GM23338 (cell line): ENCODE measurements around the gene AIG1. TPM values are rescaled to one million over a fixed set of nuclear protein-coding genes. Genes with fewer than 3 reads are reported as not detected.

ENCODE experiments used
- ATAC-seq: fragments of 200-7000 bp; cut with Tn5 transposase; 3 replicates; pipeline ENCODE4 v1.9.1; 2020
- DNase-seq: peaks from one replicate; pipeline ENCODE4 v3.0.0-alpha.2; 2015; ENCODE audit warnings: low spot score
- H2AFZ ChIP-seq: fragments of 200-600 bp; sonication (generic); 2 replicates; pipeline ENCODE4 v1.8.0; 2016; ENCODE audit warnings: antibody characterized with exemption, mild to moderate bottlenecking, moderate library complexity
- H3F3A ChIP-seq: fragments of 200-600 bp; sonication (generic); replicated peaks from 2 replicates; pipeline ENCODE4 v1.8.0; 2017; ENCODE audit warnings: antibody characterized with exemption, mixed run types, low read depth
- H3K27ac ChIP-seq: fragments of 200-600 bp; sonication (generic); 2 replicates; pipeline ENCODE4 v1.6.1; 2016; ENCODE audit warnings: low read depth
- H3K27me3 ChIP-seq: fragments of 200-600 bp; sonication (generic); 2 replicates; pipeline ENCODE4 v1.8.0; 2016; ENCODE audit warnings: mild to moderate bottlenecking, mixed run types, moderate library complexity; ENCODE audit not compliant: insufficient read depth
- H3K36me3 ChIP-seq: fragments of 200-600 bp; sonication (generic); 2 replicates; pipeline ENCODE4 v1.8.0; 2016; ENCODE audit warnings: mild to moderate bottlenecking; ENCODE audit not compliant: insufficient read depth
- H3K4me1 ChIP-seq: fragments of 200-600 bp; sonication (generic); 2 replicates; pipeline ENCODE4 v1.8.0; 2016; ENCODE audit warnings: mild to moderate bottlenecking, moderate library complexity; ENCODE audit not compliant: insufficient read depth
- H3K4me2 ChIP-seq: fragments of 200-600 bp; sonication (generic); 2 replicates; pipeline ENCODE4 v1.7.1; 2017; ENCODE audit warnings: mixed run types
- H3K4me3 ChIP-seq: fragments of 200-600 bp; sonication (generic); 2 replicates; pipeline ENCODE4 v1.6.1; 2016; ENCODE audit warnings: mixed run types
- H3K79me2 ChIP-seq: fragments of 200-600 bp; sonication (generic); replicated peaks from 2 replicates; pipeline ENCODE4 v1.8.0; 2017; ENCODE audit warnings: mild to moderate bottlenecking; ENCODE audit not compliant: insufficient read depth
- H3K9me2 ChIP-seq: fragments of 200-600 bp; sonication (generic); 2 replicates; pipeline ENCODE4 v1.8.0; 2017; ENCODE audit not compliant: insufficient read depth
- H4K20me1 ChIP-seq: fragments of 200-600 bp; sonication (generic); replicated peaks from 2 replicates; pipeline ENCODE4 v1.8.0; 2017; ENCODE audit warnings: mild to moderate bottlenecking; ENCODE audit not compliant: insufficient read depth
- H3K27ac Mint-ChIP-seq: 2 replicates; pipeline ENCODE4 v1.8.0; 2020; ENCODE audit warnings: inconsistent platforms, mild to moderate bottlenecking, moderate library complexity, mixed read lengths
- H3K27me3 Mint-ChIP-seq: 3 replicates; pipeline ENCODE4 v1.8.0; 2022; ENCODE audit warnings: low read depth, mild to moderate bottlenecking, moderate library complexity, mixed read lengths, inconsistent platforms; ENCODE audit not compliant: insufficient read depth, poor library complexity
- H3K36me3 Mint-ChIP-seq: 3 replicates; pipeline ENCODE4 v1.8.0; 2021; ENCODE audit warnings: low read depth, mild to moderate bottlenecking, inconsistent platforms, moderate library complexity, mixed read lengths
- H3K4me1 Mint-ChIP-seq: 3 replicates; pipeline ENCODE4 v1.8.0; 2020; ENCODE audit warnings: mild to moderate bottlenecking, inconsistent platforms, mixed read lengths
- H3K4me3 Mint-ChIP-seq: 3 replicates; pipeline ENCODE4 v1.8.0; 2021; ENCODE audit warnings: moderate library complexity, mild to moderate bottlenecking, inconsistent platforms, mixed read lengths
- H3K9me3 Mint-ChIP-seq: 3 replicates; pipeline ENCODE4 v1.8.0; 2020; ENCODE audit warnings: moderate library complexity, mild to moderate bottlenecking, inconsistent platforms, mixed read lengths
- CREB1 ChIP-seq: fragments of 250-450 bp; sonication (Bioruptor Pico); IDR thresholded peaks from 2 replicates; pipeline ENCODE4 v1.5.0; 2020; ENCODE audit warnings: low read depth, mild to moderate bottlenecking, moderate library complexity
- CTCF ChIP-seq, 2 experiments: fragments of 200-600 bp in 1 of 2; sonication (generic) in 1 of 2; conservative IDR thresholded peaks; 2 replicates each; pipeline versions ENCODE4 v1.5.1 to v1.6.1; 2016 to 2017; ENCODE audit warnings: antibody characterized with exemption in 2 of 2, low read depth in 2 of 2, mild to moderate bottlenecking in 2 of 2, moderate library complexity in 1 of 2
- ETS1 ChIP-seq: IDR thresholded peaks from 2 replicates; pipeline ENCODE4 v1.6.1; 2016; ENCODE audit warnings: antibody characterized with exemption
- ZNF462 ChIP-seq: fragments of 250-450 bp; sonication (Bioruptor Pico); IDR thresholded peaks from 2 replicates; pipeline ENCODE4 v1.5.0; 2020; ENCODE audit warnings: mild to moderate bottlenecking, moderate library complexity
- polyA plus RNA-seq: library from polyadenylated mRNA; unstranded; fragments of >200 nt; fragmentation: Nextera tagmentation; extraction: Ambion mirVana; gene quantifications from 2 replicates; pipeline ENCODE4 v1.2.1, GENCODE V29; 2016
- total RNA-seq: library from RNA; depleted of rRNA; stranded (reverse); fragments of >200 nt; shearing (Covaris generic); gene quantifications from 2 replicates; pipeline ENCODE4 v1.2.3, GENCODE V29; 2014

AIG1 gene
- total and polyA plus RNA-seq, 2 experiments from 2014 or later: 65.2 to 88.4 TPM

GRCh38 chr6:143110572-143110971 is 49.9 kb downstream of the AIG1 start (continued):
- TF ChIP-seq CREB1 (CRISPR knock-in tag) (no peak), CTCF (conservative IDR thresholded peaks at IDR 0.05; ENCODE audit: low read depth in 2 of 2) (no peak), ETS1 (no peak)

- H3K9me2 ChIP-seq: no peaks in the 10 kb centered on the region
- H3K27me3 ChIP-seq: no peaks in the 10 kb centered on the region
- no peak overlapping the region for H2AFZ ChIP-seq
- H3K4me1 ChIP-seq: no peaks in the 10 kb centered on the region
- ATAC-seq (no peak), DNase-seq (no peak)
- H3K4me3 ChIP-seq: no peak overlapping the region
- Mint-ChIP-seq H3K36me3 (no peaks in the 10 kb centered on the region), H3K27ac (no peak overlapping the region), H3K4me1 (no peaks in the 10 kb centered on the region), H3K4me3 (no peak overlapping the region), H3K9me3 (no peaks in the 10 kb centered on the region), H3K27me3 (no peaks in the 10 kb centered on the region)
- H3F3A ChIP-seq: no peaks in the 10 kb centered on the region
- no peak for TF ChIP-seq ZNF462 (CRISPR knock-in tag)
- no peaks in the 10 kb centered on the region for H4K20me1 ChIP-seq
- no peaks in the 10 kb centered on the region for H3K36me3 ChIP-seq
- H3K4me2 ChIP-seq: no peak overlapping the region
- no peaks in the 10 kb centered on the region for H3K79me2 ChIP-seq
- H3K27ac ChIP-seq: no peak overlapping the region
These were observed 50.3 kb downstream of the AIG1 start for GRCh38 chr6:143110996-143111395.
